ENCODE measurements around the gene DNAJC5. TPM values are rescaled to one million over a fixed set of nuclear protein-coding genes. Genes with fewer than 3 reads are reported as not detected.

The DNAJC5 gene
- total and polyA plus RNA-seq, 9 of the 15 experiments (the other 6 are each of a cell fraction or from before 2014, with no cell fraction given): 0.95 to 42.8 (median 23.4) TPM

GRCh38 chr20:63846128-63846771 is 48.7 kb upstream of the DNAJC5 start (continued):
- no peak for TF ChIP-seq STAG1 (CRISPR knock-in tag; IDR thresholded peaks at IDR 0.05; ENCODE audit: borderline replicate concordance)
- TF ChIP-seq PRMT5 (CRISPR knock-in tag; IDR thresholded peaks at IDR 0.05): no peak
- no peak for TF ChIP-seq SREBF1 (IDR thresholded peaks at IDR 0.05; ENCODE audit: borderline replicate concordance, low read depth, low read length)
- no peak for TF ChIP-seq ZNF444 (CRISPR knock-in tag; IDR thresholded peaks at IDR 0.05)
- no peak for TF ChIP-seq ZNF785 (CRISPR knock-in tag; IDR thresholded peaks at IDR 0.05)
- TF ChIP-seq NR2F6 (CRISPR knock-in tag; IDR thresholded peaks at IDR 0.05): no peak
- no peak for TF ChIP-seq CTCFL (IDR thresholded peaks at IDR 0.05; ENCODE audit: borderline replicate concordance, insufficient read depth, low read depth, low read length, poor library complexity, severe bottlenecking)
- no peak for TF ChIP-seq CREB1 (IDR thresholded peaks at IDR 0.05)
- TF ChIP-seq CREB1 (CRISPR knock-in tag; IDR thresholded peaks at IDR 0.05): no peak
- peak; percentile 58; the same call in 1 of the 2 replicates for TF ChIP-seq MAX (CRISPR knock-in tag; IDR thresholded peaks at IDR 0.05)
- TF ChIP-seq GATAD2B (IDR thresholded peaks at IDR 0.05; ENCODE audit: borderline replicate concordance): no peak
- no peak for TF ChIP-seq PHB2 (IDR thresholded peaks at IDR 0.05; ENCODE audit: low read depth)
- peak; percentile 65 to 70; a peak in 3 of 4 replicates for TF ChIP-seq MAZ (CRISPR knock-in tag; conservative IDR thresholded peaks at IDR 0.05 in 1 of 2, IDR thresholded peaks at IDR 0.05 in 1 of 2)
- no peak for TF ChIP-seq SIN3A (IDR thresholded peaks at IDR 0.05; ENCODE audit: borderline replicate concordance in 2 of 2, control insufficient read depth in 1 of 2, low read depth in 2 of 2, low read length in 2 of 2)
- TF ChIP-seq GATAD2A (IDR thresholded peaks at IDR 0.05): no peak; the same call in 1 of the 2 replicates
- no peak for TF ChIP-seq PRPF4 (IDR thresholded peaks at IDR 0.05; ENCODE audit: insufficient read depth, low read depth, low read length, poor library complexity, severe bottlenecking)
- no peak for TF ChIP-seq ZZZ3 (IDR thresholded peaks at IDR 0.05)
- TF ChIP-seq TCF15 (CRISPR knock-in tag; IDR thresholded peaks at IDR 0.05): no peak
- no peak for TF ChIP-seq ILK (tag; IDR thresholded peaks at IDR 0.05; ENCODE audit: borderline replicate concordance, low read depth)
- TF ChIP-seq SRSF9 (IDR thresholded peaks at IDR 0.05; ENCODE audit: borderline replicate concordance, low read depth, low read length): no peak
- TF ChIP-seq ZNF165 (CRISPR knock-in tag; IDR thresholded peaks at IDR 0.05; ENCODE audit: borderline replicate concordance): no peak
- no peak for TF ChIP-seq BDP1 (IDR thresholded peaks at IDR 0.05; ENCODE audit: insufficient read depth, insufficient read length)
- TF ChIP-seq ASH1L (IDR thresholded peaks at IDR 0.05; ENCODE audit: borderline replicate concordance, low read depth, partially characterized antibody): no peak
- no peak for TF ChIP-seq TAF7 (tag; IDR thresholded peaks at IDR 0.05)
- no peak for TF ChIP-seq TSC22D4 (tag; IDR thresholded peaks at IDR 0.05)
- 0 out of 2 replicates have a peak, but pooled peaks have one; percentile 33 for TF ChIP-seq ATF7 (IDR thresholded peaks at IDR 0.05)
- TF ChIP-seq LCOR (CRISPR knock-in tag; IDR thresholded peaks at IDR 0.05): no peak
